Measurements from ENCODE around the gene GABRB2. TPM values are rescaled to one million over a fixed set of nuclear protein-coding genes. Genes with fewer than 3 reads are reported as not detected.

GABRB2 gene
- total RNA-seq, 1 donor from 2014 or later, result not detected

GRCh38 chr5:161414896-161415295, 131.6 kb downstream of the GABRB2 start:
- Mint-ChIP-seq H3K4me3 (ENCODE audit: unreplicated experiment) (no peak overlapping the region), H3K27me3 (ENCODE audit: unreplicated experiment) (no peaks in the 10 kb centered on the region), H3K9me3 (ENCODE audit: unreplicated experiment) (no peaks in the 10 kb centered on the region), H3K4me1 (ENCODE audit: unreplicated experiment) (no peaks in the 10 kb centered on the region), H3K36me3 (ENCODE audit: unreplicated experiment) (no peaks in the 10 kb centered on the region), H3K27ac (ENCODE audit: unreplicated experiment) (no peak overlapping the region)
- no peak for DNase-seq (ENCODE audit: extremely low spot score, unreplicated experiment)
- no peak for TF ChIP-seq CTCF (IDR thresholded peaks at IDR 0.05)

- no peaks in the 10 kb centered on the region for H3K36me3 Mint-ChIP-seq (ENCODE audit: unreplicated experiment)
- no peaks in the 10 kb centered on the region for H3K4me1 Mint-ChIP-seq (ENCODE audit: unreplicated experiment)
- H3K27ac Mint-ChIP-seq (ENCODE audit: unreplicated experiment), result no peak overlapping the region
- H3K27me3 Mint-ChIP-seq (ENCODE audit: unreplicated experiment), result no peaks in the 10 kb centered on the region
- no peak for DNase-seq (ENCODE audit: extremely low spot score, unreplicated experiment)
- TF ChIP-seq CTCF (IDR thresholded peaks at IDR 0.05), result no peak
- no peaks in the 10 kb centered on the region for H3K9me3 Mint-ChIP-seq (ENCODE audit: unreplicated experiment)
- no peak overlapping the region for H3K4me3 Mint-ChIP-seq (ENCODE audit: unreplicated experiment)
These were observed 132.5 kb downstream of the GABRB2 start for GRCh38 chr5:161414037-161414436.

GRCh38 chr5:161412792-161413191, 133.7 kb downstream of the GABRB2 start:
- H3K27ac Mint-ChIP-seq (ENCODE audit: unreplicated experiment), result no peak overlapping the region
- no peak for TF ChIP-seq CTCF (IDR thresholded peaks at IDR 0.05)
- no peaks in the 10 kb centered on the region for H3K36me3 Mint-ChIP-seq (ENCODE audit: unreplicated experiment)
- H3K27me3 Mint-ChIP-seq (ENCODE audit: unreplicated experiment), result no peaks in the 10 kb centered on the region
- no peaks in the 10 kb centered on the region for H3K4me1 Mint-ChIP-seq (ENCODE audit: unreplicated experiment)
- no peak for DNase-seq (ENCODE audit: extremely low spot score, unreplicated experiment)
- H3K9me3 Mint-ChIP-seq (ENCODE audit: unreplicated experiment), result no peaks in the 10 kb centered on the region
- H3K4me3 Mint-ChIP-seq (ENCODE audit: unreplicated experiment), result no peak overlapping the region

- TF ChIP-seq CTCF (IDR thresholded peaks at IDR 0.05), result no peak
- no peaks in the 10 kb centered on the region for H3K9me3 Mint-ChIP-seq (ENCODE audit: unreplicated experiment)
- no peaks in the 10 kb centered on the region for H3K4me1 Mint-ChIP-seq (ENCODE audit: unreplicated experiment)
- no peak overlapping the region for H3K27ac Mint-ChIP-seq (ENCODE audit: unreplicated experiment)
- DNase-seq (ENCODE audit: extremely low spot score, unreplicated experiment), result no peak
- H3K36me3 Mint-ChIP-seq (ENCODE audit: unreplicated experiment), result no peaks in the 10 kb centered on the region
- no peaks in the 10 kb centered on the region for H3K27me3 Mint-ChIP-seq (ENCODE audit: unreplicated experiment)
- no peak overlapping the region for H3K4me3 Mint-ChIP-seq (ENCODE audit: unreplicated experiment)
These were observed 135.4 kb downstream of the GABRB2 start for GRCh38 chr5:161411156-161411555.

- H3K4me1 Mint-ChIP-seq (ENCODE audit: unreplicated experiment), result no peaks in the 10 kb centered on the region
- H3K9me3 Mint-ChIP-seq (ENCODE audit: unreplicated experiment), result no peaks in the 10 kb centered on the region
- DNase-seq (ENCODE audit: extremely low spot score, unreplicated experiment), result no peak
- H3K36me3 Mint-ChIP-seq (ENCODE audit: unreplicated experiment), result no peaks in the 10 kb centered on the region
- H3K27me3 Mint-ChIP-seq (ENCODE audit: unreplicated experiment), result no peaks in the 10 kb centered on the region
- no peak overlapping the region for H3K4me3 Mint-ChIP-seq (ENCODE audit: unreplicated experiment)
- no peak for TF ChIP-seq CTCF (IDR thresholded peaks at IDR 0.05)
- no peak overlapping the region for H3K27ac Mint-ChIP-seq (ENCODE audit: unreplicated experiment)
These were observed 135.9 kb downstream of the GABRB2 start for GRCh38 chr5:161410640-161411039.

Measured in osteocyte (in vitro differentiated cells).